WTC11 (cell line): Measurements from ENCODE around the gene PSMA7. TPM values are rescaled to one million over a fixed set of nuclear protein-coding genes. Genes with fewer than 3 reads are reported as not detected.

Experiments
- ATAC-seq: fragments of 200-7000 bp; cut with Tn5 transposase; 2 replicates; pipeline ENCODE4 v1.10.0; 2021; ENCODE audit warnings: mild to moderate bottlenecking, moderate library complexity
- CTCF ChIA-PET: fragments of 300-600 bp; sonication (Branson Sonifier 250); formaldehyde crosslinking; loops from one replicate; lab custom pipeline; 2021; ENCODE audit warnings: antibody characterized with exemption; lab: Charles Lee
- POLR2A ChIA-PET: fragments of 350-600 bp; sonication (Branson Sonifier 250); formaldehyde crosslinking; loops from one replicate; lab custom pipeline; 2021; ENCODE audit warnings: antibody characterized with exemption; lab: Charles Lee
- DNase-seq: peaks from one replicate; pipeline ENCODE4 v3.0.0; 2021; ENCODE audit warnings: low spot score
- H3K27ac Mint-ChIP-seq: 2 replicates; pipeline ENCODE4 v1.8.0; 2021; ENCODE audit warnings: mixed read lengths
- H3K27me3 Mint-ChIP-seq: 2 replicates; pipeline ENCODE4 v1.8.0; 2021; ENCODE audit warnings: low read depth, mild to moderate bottlenecking, moderate library complexity, mixed read lengths
- H3K36me3 Mint-ChIP-seq: 2 replicates; pipeline ENCODE4 v1.8.0; 2021; ENCODE audit warnings: mixed read lengths
- H3K4me1 Mint-ChIP-seq: 2 replicates; pipeline ENCODE4 v1.8.0; 2022; ENCODE audit warnings: mixed read lengths
- H3K4me3 Mint-ChIP-seq: 2 replicates; pipeline ENCODE4 v1.8.0; 2021; ENCODE audit warnings: mild to moderate bottlenecking, moderate library complexity, mixed read lengths
- H3K9me3 Mint-ChIP-seq: 2 replicates; pipeline ENCODE4 v1.8.0; 2021; ENCODE audit warnings: mixed read lengths
- GRHL2 ChIP-seq: fragments of 250-450 bp; sonication (Bioruptor Pico); IDR thresholded peaks from 2 replicates; pipeline ENCODE4 v1.8.0; 2022; ENCODE audit warnings: mild to moderate bottlenecking, moderate library complexity; ENCODE audit not compliant: insufficient replicate concordance, severe bottlenecking
- IRF2 ChIP-seq: sonication (generic); formaldehyde crosslinking; IDR thresholded peaks from 2 replicates; pipeline ENCODE4 v1.8.0; 2022; ENCODE audit warnings: low read depth, missing genetic modification reagents, borderline replicate concordance
- NFATC4 ChIP-seq: fragments of 250-450 bp; sonication (Bioruptor Pico); IDR thresholded peaks from 2 replicates; pipeline ENCODE4 v1.9.0; 2021; ENCODE audit warnings: mild to moderate bottlenecking
- NFE2L1 ChIP-seq: sonication (generic); formaldehyde crosslinking; IDR thresholded peaks from 2 replicates; pipeline ENCODE4 v1.8.1; 2023; ENCODE audit warnings: missing genetic modification reagents
- NR3C1 ChIP-seq: sonication (generic); formaldehyde crosslinking; conservative IDR thresholded peaks from 2 replicates; pipeline ENCODE4 v1.8.1; 2023; ENCODE audit warnings: low read depth, mild to moderate bottlenecking, missing genetic modification reagents
- RELA ChIP-seq: sonication (generic); formaldehyde crosslinking; IDR thresholded peaks from 2 replicates; pipeline ENCODE4 v1.8.1; 2022; ENCODE audit warnings: missing genetic modification reagents, mild to moderate bottlenecking, borderline replicate concordance
- RORB ChIP-seq: fragments of 250-450 bp; sonication (Bioruptor Pico); IDR thresholded peaks from 2 replicates; pipeline ENCODE4 v1.9.0; 2021; ENCODE audit warnings: mild to moderate bottlenecking
- SP1 ChIP-seq: sonication (generic); formaldehyde crosslinking; conservative IDR thresholded peaks from 2 replicates; pipeline ENCODE4 v1.8.1; 2022; ENCODE audit warnings: missing genetic modification reagents
- total RNA-seq: library from RNA; stranded (reverse); gene quantifications from 3 replicates; pipeline ENCODE4 v1.2.3, GENCODE V29; 2021
- TF ChIP-seq, protein P1 (sequence below): fragments of 250-450 bp; sonication (Bioruptor Pico); IDR thresholded peaks from 2 replicates; pipeline ENCODE4 v1.9.0; 2021; ENCODE audit warnings: moderate library complexity, mild to moderate bottlenecking, inconsistent platforms, borderline replicate concordance
- TF ChIP-seq, protein P2 (sequence below): sonication (generic); formaldehyde crosslinking; IDR thresholded peaks from 2 replicates; pipeline ENCODE4 v1.8.1; 2022; ENCODE audit warnings: low read depth, missing genetic modification reagents, borderline replicate concordance
- TF ChIP-seq, protein P3 (sequence below): sonication (generic); formaldehyde crosslinking; IDR thresholded peaks from 2 replicates; pipeline ENCODE4 v1.8.0; 2022; ENCODE audit warnings: missing genetic modification reagents
- TF ChIP-seq, protein P4 (sequence below): sonication (generic); formaldehyde crosslinking; IDR thresholded peaks from 2 replicates; pipeline ENCODE4 v1.8.0; 2023; ENCODE audit warnings: missing genetic modification reagents, mild to moderate bottlenecking, borderline replicate concordance
- TF ChIP-seq, protein P5 (sequence below): sonication (generic); formaldehyde crosslinking; IDR thresholded peaks from 2 replicates; pipeline ENCODE4 v1.8.1; 2023; ENCODE audit warnings: mild to moderate bottlenecking, missing genetic modification reagents, moderate library complexity
- TF ChIP-seq, protein P6 (sequence below): sonication (generic); formaldehyde crosslinking; IDR thresholded peaks from 2 replicates; pipeline ENCODE4 v1.8.0; 2023; ENCODE audit warnings: mild to moderate bottlenecking, missing genetic modification reagents

Gene PSMA7
- total RNA-seq, 1 experiment from 2014 or later, result 364 TPM

DNA sequence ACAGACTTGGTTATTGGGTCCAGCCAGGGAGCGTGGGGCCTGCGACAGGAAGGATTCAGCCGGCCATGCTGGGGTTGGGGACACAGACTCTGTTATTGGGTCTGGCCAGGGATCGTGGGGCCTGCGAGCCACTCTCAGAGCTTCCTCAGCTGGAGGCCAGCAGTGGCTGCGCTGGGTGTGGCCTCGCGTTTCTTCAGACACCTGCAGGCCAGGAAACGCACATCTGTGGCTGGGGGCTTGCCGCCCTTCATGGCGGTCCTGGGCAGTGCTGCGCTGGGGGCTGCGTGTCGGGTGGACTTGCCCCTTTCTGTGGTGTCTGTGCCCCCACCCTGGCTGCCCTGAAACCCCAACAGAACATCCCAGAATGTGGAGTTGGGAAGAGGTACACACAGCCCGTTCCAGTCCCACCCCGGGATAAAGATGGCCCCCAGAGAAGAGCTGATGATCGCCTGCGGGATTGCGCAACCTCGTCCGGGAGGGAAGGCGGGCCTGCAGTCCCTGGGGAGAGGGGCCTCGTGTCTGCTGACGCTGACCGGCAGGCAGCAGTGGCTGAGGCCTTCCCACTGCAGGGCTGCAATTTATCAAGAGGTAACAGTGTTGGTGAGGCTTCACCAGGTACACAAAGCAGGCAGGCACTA is 22.7 kb upstream of the PSMA7 start:
- no peaks in the 10 kb centered on the region for H3K4me1 Mint-ChIP-seq
- ATAC-seq, result no peak

More for the DNA sequence above, 22.7 kb upstream of the PSMA7 start:
- Mint-ChIP-seq H3K36me3 (peaks cover 30% of the 10 kb centered on the region), H3K4me3 (no peak overlapping the region), H3K27me3 (no peaks in the 10 kb centered on the region), H3K27ac (no peak overlapping the region), H3K9me3 (no peaks in the 10 kb centered on the region)
- CTCF ChIA-PET, result interaction anchor here (1.7 kb wide), 1 partner anchor 9 kb away, joined by 11 read pairs; no protein-coding TSS in a partner anchor
- POLR2A ChIA-PET, result no interaction called here
- no peak for DNase-seq
- TF ChIP-seq, protein P1, sequence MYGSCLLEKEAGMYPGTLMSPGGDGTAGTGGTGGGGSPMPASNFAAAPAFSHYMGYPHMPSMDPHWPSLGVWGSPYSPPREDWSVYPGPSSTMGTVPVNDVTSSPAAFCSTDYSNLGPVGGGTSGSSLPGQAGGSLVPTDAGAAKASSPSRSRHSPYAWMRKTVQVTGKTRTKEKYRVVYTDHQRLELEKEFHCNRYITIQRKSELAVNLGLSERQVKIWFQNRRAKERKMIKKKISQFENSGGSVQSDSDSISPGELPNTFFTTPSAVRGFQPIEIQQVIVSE, result no peak
- no peak for TF ChIP-seq NFATC4 (CRISPR knock-in tag)
- TF ChIP-seq GRHL2 (CRISPR knock-in tag), result no peak
- no peak for TF ChIP-seq NR3C1 (CRISPR knock-in tag)
- TF ChIP-seq, protein P2, sequence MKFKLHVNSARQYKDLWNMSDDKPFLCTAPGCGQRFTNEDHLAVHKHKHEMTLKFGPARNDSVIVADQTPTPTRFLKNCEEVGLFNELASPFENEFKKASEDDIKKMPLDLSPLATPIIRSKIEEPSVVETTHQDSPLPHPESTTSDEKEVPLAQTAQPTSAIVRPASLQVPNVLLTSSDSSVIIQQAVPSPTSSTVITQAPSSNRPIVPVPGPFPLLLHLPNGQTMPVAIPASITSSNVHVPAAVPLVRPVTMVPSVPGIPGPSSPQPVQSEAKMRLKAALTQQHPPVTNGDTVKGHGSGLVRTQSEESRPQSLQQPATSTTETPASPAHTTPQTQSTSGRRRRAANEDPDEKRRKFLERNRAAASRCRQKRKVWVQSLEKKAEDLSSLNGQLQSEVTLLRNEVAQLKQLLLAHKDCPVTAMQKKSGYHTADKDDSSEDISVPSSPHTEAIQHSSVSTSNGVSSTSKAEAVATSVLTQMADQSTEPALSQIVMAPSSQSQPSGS (CRISPR knock-in tag), result no peak
- no peak for TF ChIP-seq SP1 (CRISPR knock-in tag)
- TF ChIP-seq RORB (CRISPR knock-in tag), result no peak
- TF ChIP-seq, protein P3, sequence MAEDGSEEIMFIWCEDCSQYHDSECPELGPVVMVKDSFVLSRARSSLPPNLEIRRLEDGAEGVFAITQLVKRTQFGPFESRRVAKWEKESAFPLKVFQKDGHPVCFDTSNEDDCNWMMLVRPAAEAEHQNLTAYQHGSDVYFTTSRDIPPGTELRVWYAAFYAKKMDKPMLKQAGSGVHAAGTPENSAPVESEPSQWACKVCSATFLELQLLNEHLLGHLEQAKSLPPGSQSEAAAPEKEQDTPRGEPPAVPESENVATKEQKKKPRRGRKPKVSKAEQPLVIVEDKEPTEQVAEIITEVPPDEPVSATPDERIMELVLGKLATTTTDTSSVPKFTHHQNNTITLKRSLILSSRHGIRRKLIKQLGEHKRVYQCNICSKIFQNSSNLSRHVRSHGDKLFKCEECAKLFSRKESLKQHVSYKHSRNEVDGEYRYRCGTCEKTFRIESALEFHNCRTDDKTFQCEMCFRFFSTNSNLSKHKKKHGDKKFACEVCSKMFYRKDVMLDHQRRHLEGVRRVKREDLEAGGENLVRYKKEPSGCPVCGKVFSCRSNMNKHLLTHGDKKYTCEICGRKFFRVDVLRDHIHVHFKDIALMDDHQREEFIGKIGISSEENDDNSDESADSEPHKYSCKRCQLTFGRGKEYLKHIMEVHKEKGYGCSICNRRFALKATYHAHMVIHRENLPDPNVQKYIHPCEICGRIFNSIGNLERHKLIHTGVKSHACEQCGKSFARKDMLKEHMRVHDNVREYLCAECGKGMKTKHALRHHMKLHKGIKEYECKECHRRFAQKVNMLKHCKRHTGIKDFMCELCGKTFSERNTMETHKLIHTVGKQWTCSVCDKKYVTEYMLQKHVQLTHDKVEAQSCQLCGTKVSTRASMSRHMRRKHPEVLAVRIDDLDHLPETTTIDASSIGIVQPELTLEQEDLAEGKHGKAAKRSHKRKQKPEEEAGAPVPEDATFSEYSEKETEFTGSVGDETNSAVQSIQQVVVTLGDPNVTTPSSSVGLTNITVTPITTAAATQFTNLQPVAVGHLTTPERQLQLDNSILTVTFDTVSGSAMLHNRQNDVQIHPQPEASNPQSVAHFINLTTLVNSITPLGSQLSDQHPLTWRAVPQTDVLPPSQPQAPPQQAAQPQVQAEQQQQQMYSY (CRISPR knock-in tag), result no peak
- TF ChIP-seq IRF2, result no peak
- TF ChIP-seq, protein P4, sequence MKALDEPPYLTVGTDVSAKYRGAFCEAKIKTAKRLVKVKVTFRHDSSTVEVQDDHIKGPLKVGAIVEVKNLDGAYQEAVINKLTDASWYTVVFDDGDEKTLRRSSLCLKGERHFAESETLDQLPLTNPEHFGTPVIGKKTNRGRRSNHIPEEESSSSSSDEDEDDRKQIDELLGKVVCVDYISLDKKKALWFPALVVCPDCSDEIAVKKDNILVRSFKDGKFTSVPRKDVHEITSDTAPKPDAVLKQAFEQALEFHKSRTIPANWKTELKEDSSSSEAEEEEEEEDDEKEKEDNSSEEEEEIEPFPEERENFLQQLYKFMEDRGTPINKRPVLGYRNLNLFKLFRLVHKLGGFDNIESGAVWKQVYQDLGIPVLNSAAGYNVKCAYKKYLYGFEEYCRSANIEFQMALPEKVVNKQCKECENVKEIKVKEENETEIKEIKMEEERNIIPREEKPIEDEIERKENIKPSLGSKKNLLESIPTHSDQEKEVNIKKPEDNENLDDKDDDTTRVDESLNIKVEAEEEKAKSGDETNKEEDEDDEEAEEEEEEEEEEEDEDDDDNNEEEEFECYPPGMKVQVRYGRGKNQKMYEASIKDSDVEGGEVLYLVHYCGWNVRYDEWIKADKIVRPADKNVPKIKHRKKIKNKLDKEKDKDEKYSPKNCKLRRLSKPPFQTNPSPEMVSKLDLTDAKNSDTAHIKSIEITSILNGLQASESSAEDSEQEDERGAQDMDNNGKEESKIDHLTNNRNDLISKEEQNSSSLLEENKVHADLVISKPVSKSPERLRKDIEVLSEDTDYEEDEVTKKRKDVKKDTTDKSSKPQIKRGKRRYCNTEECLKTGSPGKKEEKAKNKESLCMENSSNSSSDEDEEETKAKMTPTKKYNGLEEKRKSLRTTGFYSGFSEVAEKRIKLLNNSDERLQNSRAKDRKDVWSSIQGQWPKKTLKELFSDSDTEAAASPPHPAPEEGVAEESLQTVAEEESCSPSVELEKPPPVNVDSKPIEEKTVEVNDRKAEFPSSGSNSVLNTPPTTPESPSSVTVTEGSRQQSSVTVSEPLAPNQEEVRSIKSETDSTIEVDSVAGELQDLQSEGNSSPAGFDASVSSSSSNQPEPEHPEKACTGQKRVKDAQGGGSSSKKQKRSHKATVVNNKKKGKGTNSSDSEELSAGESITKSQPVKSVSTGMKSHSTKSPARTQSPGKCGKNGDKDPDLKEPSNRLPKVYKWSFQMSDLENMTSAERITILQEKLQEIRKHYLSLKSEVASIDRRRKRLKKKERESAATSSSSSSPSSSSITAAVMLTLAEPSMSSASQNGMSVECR, result no peak
- no peak for TF ChIP-seq NFE2L1
- TF ChIP-seq RELA (CRISPR knock-in tag), result no peak
- TF ChIP-seq, protein P5, sequence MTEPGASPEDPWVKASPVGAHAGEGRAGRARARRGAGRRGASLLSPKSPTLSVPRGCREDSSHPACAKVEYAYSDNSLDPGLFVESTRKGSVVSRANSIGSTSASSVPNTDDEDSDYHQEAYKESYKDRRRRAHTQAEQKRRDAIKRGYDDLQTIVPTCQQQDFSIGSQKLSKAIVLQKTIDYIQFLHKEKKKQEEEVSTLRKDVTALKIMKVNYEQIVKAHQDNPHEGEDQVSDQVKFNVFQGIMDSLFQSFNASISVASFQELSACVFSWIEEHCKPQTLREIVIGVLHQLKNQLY, result no peak
- TF ChIP-seq, protein P6, sequence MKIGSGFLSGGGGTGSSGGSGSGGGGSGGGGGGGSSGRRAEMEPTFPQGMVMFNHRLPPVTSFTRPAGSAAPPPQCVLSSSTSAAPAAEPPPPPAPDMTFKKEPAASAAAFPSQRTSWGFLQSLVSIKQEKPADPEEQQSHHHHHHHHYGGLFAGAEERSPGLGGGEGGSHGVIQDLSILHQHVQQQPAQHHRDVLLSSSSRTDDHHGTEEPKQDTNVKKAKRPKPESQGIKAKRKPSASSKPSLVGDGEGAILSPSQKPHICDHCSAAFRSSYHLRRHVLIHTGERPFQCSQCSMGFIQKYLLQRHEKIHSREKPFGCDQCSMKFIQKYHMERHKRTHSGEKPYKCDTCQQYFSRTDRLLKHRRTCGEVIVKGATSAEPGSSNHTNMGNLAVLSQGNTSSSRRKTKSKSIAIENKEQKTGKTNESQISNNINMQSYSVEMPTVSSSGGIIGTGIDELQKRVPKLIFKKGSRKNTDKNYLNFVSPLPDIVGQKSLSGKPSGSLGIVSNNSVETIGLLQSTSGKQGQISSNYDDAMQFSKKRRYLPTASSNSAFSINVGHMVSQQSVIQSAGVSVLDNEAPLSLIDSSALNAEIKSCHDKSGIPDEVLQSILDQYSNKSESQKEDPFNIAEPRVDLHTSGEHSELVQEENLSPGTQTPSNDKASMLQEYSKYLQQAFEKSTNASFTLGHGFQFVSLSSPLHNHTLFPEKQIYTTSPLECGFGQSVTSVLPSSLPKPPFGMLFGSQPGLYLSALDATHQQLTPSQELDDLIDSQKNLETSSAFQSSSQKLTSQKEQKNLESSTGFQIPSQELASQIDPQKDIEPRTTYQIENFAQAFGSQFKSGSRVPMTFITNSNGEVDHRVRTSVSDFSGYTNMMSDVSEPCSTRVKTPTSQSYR (CRISPR knock-in tag), result no peak
